Transverse colon (tissue), 4 donors: ENCODE measurements around the gene MED27. TPM values are rescaled to one million over a fixed set of nuclear protein-coding genes. Genes with fewer than 3 reads are reported as not detected.
"Not testable (repeated sequence)": the region's sequence is repeated elsewhere in the genome, so short reads cannot be mapped to it uniquely, and the experiment has no call there.

ENCODE experiments used
- DNase-seq: peaks from one replicate; pipeline ENCODE4 v3.0.0-alpha.2; 2019
- H3K27ac ChIP-seq, 4 donors: fragments of 200-600 bp; sonication (generic); 2 replicates each; pipeline ENCODE4 v1.5.1; 2016 to 2018; ENCODE audit warnings: inconsistent platforms in 4 of 4
- H3K27me3 ChIP-seq: fragments of 200-600 bp; sonication (generic); 2 replicates; pipeline ENCODE4 v1.5.1; 2017; ENCODE audit warnings: inconsistent platforms
- H3K36me3 ChIP-seq, 4 donors: fragments of 200-600 bp; sonication (generic); 2 replicates each; pipeline ENCODE4 v1.5.1; 2017 to 2019; ENCODE audit warnings: inconsistent platforms in 4 of 4
- H3K4me1 ChIP-seq, 4 donors: fragments of 200-600 bp; sonication (generic); 2 replicates each; pipeline ENCODE4 v1.5.1; 2017 to 2020; ENCODE audit warnings: inconsistent platforms in 4 of 4
- H3K4me3 ChIP-seq, 4 donors: fragments of 200-600 bp; sonication (generic); 1 replicate in 1 of 4; 2 replicates in 3 of 4; pipeline versions ENCODE4 v1.5.1 to v1.6.1; 2017 to 2019; ENCODE audit warnings: inconsistent platforms in 4 of 4
- H3K9me3 ChIP-seq, 2 donors: fragments of 200-600 bp; sonication (generic); 2 replicates each; pipeline ENCODE4 v1.5.1; 2017 to 2019; ENCODE audit warnings: inconsistent platforms in 2 of 2
- CTCF ChIP-seq, 5 experiments: fragments of 200-600 bp in 3 of 5; fragments of 450-650 bp in 2 of 5; sonication (generic) in 3 of 5; IDR thresholded peaks; 1 replicate in 2 of 5; 2 replicates in 3 of 5; pipeline ENCODE4 v1.5.1; 2016 to 2017; ENCODE audit warnings: antibody characterized with exemption in 5 of 5, inconsistent platforms in 3 of 5, mild to moderate bottlenecking in 2 of 5, moderate library complexity in 1 of 5
- EP300 ChIP-seq: sonication (generic); formaldehyde crosslinking; IDR thresholded peaks from one replicate; pipeline ENCODE4 v1.6.1; 2017; ENCODE audit warnings: antibody characterized with exemption, low read depth
- POLR2A ChIP-seq: fragments of 450-650 bp; IDR thresholded peaks from one replicate; pipeline ENCODE4 v1.6.1; 2016; ENCODE audit warnings: antibody characterized with exemption, mild to moderate bottlenecking, moderate library complexity
- POLR2AphosphoS5 ChIP-seq, 3 donors: sonication (generic); formaldehyde crosslinking; IDR thresholded peaks; one replicate each; pipeline ENCODE4 v1.6.1; 2016; ENCODE audit warnings: antibody characterized with exemption in 3 of 3
- WGBS, 2 donors: methylation state at CpG; one replicate each; pipeline ENCODE4 v1.1.5; 2018; ENCODE audit warnings: low coverage in 1 of 2; 5-methylcytosine and 5-hydroxymethylcytosine counted together
- in situ Hi-C, 4 donors: fragments of 200-750 bp; cut with MboI; loops; one replicate each; pipeline versions ENCODE4 v1.15.0 to v1.15.1; 2017; ENCODE audit warnings: low sequenced_read_pairs in 3 of 4, low pct_ligation_motif_present in 1 of 4, low pct_unique_long_range_greater_than_20kb in 1 of 4
- intact Hi-C: fragments of 100-400 bp; cut with DNase I; formaldehyde crosslinking; loops from one replicate; pipeline ENCODE4 v1.15.1; 2023; ENCODE audit warnings: low total_unique reads
- total RNA-seq, 4 donors: library from RNA; depleted of rRNA; stranded (reverse); fragments of >200 nt; gene quantifications; one replicate each; pipeline ENCODE4 v1.1.0, GENCODE V29; 2016

MED27 gene
- total RNA-seq, 4 donors from 2014 or later = 2.6 to 12.6 (median 7.1) TPM

GRCh38 chr9:132063281-132063680 is 16.4 kb downstream of the MED27 start:
- H3K4me3 ChIP-seq = no peak overlapping the region
- no peaks in the 10 kb centered on the region for H3K4me1 ChIP-seq
- 84 to 100% methylated on average over 1 to 6 of the region's 6 CpGs for WGBS, 2 donors
- no peak overlapping the region for H3K27ac ChIP-seq
- no peaks in the 10 kb centered on the region for H3K9me3 ChIP-seq
- H3K27me3 ChIP-seq = no peaks in the 10 kb centered on the region
- peaks cover 0 to 1% (median 0%) of the 10 kb centered on the region in 4 donors for H3K36me3 ChIP-seq
- DNase-seq = no peak
- TF ChIP-seq POLR2A = no peak
- no peak for TF ChIP-seq EP300
- in situ Hi-C loops = no loop called here
- intact Hi-C loops = no loop called here

GRCh38 chr9:132062806-132063205 is 16.9 kb downstream of the MED27 start:
- WGBS, 2 donors = 92 to 94% methylated on average over 3 to 4 of the region's 4 CpGs
- H3K36me3 ChIP-seq = no peaks in the 10 kb centered on the region
- no peaks in the 10 kb centered on the region for H3K27me3 ChIP-seq
- in situ Hi-C loops = no loop called here
- H3K4me1 ChIP-seq = no peaks in the 10 kb centered on the region
- no peak overlapping the region for H3K27ac ChIP-seq
- TF ChIP-seq POLR2A (no peak), EP300 (no peak)
- H3K4me3 ChIP-seq = no peak overlapping the region
- no peaks in the 10 kb centered on the region for H3K9me3 ChIP-seq
- DNase-seq = no peak
- intact Hi-C loops = no loop called here

GRCh38 chr9:132061526-132061925 is 18.1 kb downstream of the MED27 start:
- in situ Hi-C loops = no loop called here
- no peak overlapping the region for H3K4me3 ChIP-seq
- WGBS, 2 donors = 80 to 89% methylated on average over 2 to 3 of the region's 3 CpGs
- no peak for TF ChIP-seq POLR2A
- TF ChIP-seq POLR2AphosphoS5 (IDR thresholded peaks at IDR 0.05) = no peak
- no peak for TF ChIP-seq EP300
- no peaks in the 10 kb centered on the region for H3K9me3 ChIP-seq
- H3K4me1 ChIP-seq = no peaks in the 10 kb centered on the region
- DNase-seq = no peak
- intact Hi-C loops = no loop called here
- H3K36me3 ChIP-seq = no peaks in the 10 kb centered on the region
- no peak overlapping the region for H3K27ac ChIP-seq
- H3K27me3 ChIP-seq = no peaks in the 10 kb centered on the region

- Histone ChIP-seq H3K36me3 (no peaks in the 10 kb centered on the region), H3K27ac (no peak overlapping the region), H3K4me1 (no peaks in the 10 kb centered on the region), H3K4me3 (no peak overlapping the region), H3K27me3 (no peaks in the 10 kb centered on the region), H3K9me3 (no peaks in the 10 kb centered on the region)
- TF ChIP-seq POLR2A = no peak
- TF ChIP-seq EP300 = no peak
- TF ChIP-seq CTCF (IDR thresholded peaks at IDR 0.05) = no peak
- TF ChIP-seq POLR2AphosphoS5 (IDR thresholded peaks at IDR 0.05) = no peak
- no peak for DNase-seq
- 91% methylated on average over 8 of the region's 8 CpGs; no CpG with 5 or more reads in 1 of the 2 donors for WGBS, 2 donors
- in situ Hi-C loops = no loop called here
- intact Hi-C loops = no loop called here
These were observed 20.3 kb downstream of the MED27 start for GRCh38 chr9:132059361-132059760.

- H3K27ac ChIP-seq, H3K36me3 ChIP-seq, H3K4me3 ChIP-seq, H3K4me1 ChIP-seq, H3K9me3 ChIP-seq, DNase-seq, intact Hi-C loops, in situ Hi-C loops, H3K27me3 ChIP-seq: not testable (repeated sequence)
- WGBS, 2 donors = 80 to 100% methylated on average over 1 to 6 of the region's 6 CpGs
These were observed 21.4 kb downstream of the MED27 start for GRCh38 chr9:132058226-132058625.

GRCh38 chr9:132056717-132057560 is 22.7 kb downstream of the MED27 start:
- no peaks in the 10 kb centered on the region for H3K4me1 ChIP-seq
- no peaks in the 10 kb centered on the region for H3K27me3 ChIP-seq
- no peak for DNase-seq
- TF ChIP-seq POLR2A (no peak), CTCF (IDR thresholded peaks at IDR 0.05) (no peak), POLR2AphosphoS5 (IDR thresholded peaks at IDR 0.05) (no peak), EP300 (no peak)
- in situ Hi-C loops = no loop called here
- H3K27ac ChIP-seq = no peak overlapping the region
- intact Hi-C loops = no loop called here
- H3K36me3 ChIP-seq = no peaks in the 10 kb centered on the region
- no peak overlapping the region for H3K4me3 ChIP-seq
- 93 to 96% methylated on average over 3 to 11 of the region's 11 CpGs for WGBS, 2 donors
- no peaks in the 10 kb centered on the region for H3K9me3 ChIP-seq
